Measurements from ENCODE around the gene KRT222. TPM values are rescaled to one million over a fixed set of nuclear protein-coding genes. Genes with fewer than 3 reads are reported as not detected.

KRT222 gene
- total RNA-seq, 4 donors from 2014 or later, result 0.95 to 1.8 (median 1.6) TPM; not detected in 1

DNA sequence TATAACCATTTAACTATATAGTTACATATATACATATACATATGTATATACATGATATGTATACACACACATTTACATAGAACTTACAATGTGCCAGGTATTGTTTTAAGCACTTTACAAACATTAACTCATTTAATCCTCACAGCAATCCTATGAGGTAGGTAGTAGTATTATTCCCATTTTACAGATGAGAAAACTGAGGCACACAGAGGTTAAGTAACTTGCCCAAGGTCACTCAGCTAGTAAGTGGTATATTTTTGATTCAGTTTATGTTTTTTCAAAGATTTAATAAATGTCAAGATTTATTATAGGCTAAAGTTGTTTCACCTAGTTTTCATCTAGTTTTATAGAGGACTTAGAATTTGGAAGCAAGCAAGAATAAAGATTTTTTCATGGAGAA, 6.6 kb downstream of the KRT222 start:
- H3K36me3 ChIP-seq, result no peaks in the 10 kb centered on the region
- H3K27ac ChIP-seq, result no peak overlapping the region
- no peak for DNase-seq
- TF ChIP-seq, protein P1, sequence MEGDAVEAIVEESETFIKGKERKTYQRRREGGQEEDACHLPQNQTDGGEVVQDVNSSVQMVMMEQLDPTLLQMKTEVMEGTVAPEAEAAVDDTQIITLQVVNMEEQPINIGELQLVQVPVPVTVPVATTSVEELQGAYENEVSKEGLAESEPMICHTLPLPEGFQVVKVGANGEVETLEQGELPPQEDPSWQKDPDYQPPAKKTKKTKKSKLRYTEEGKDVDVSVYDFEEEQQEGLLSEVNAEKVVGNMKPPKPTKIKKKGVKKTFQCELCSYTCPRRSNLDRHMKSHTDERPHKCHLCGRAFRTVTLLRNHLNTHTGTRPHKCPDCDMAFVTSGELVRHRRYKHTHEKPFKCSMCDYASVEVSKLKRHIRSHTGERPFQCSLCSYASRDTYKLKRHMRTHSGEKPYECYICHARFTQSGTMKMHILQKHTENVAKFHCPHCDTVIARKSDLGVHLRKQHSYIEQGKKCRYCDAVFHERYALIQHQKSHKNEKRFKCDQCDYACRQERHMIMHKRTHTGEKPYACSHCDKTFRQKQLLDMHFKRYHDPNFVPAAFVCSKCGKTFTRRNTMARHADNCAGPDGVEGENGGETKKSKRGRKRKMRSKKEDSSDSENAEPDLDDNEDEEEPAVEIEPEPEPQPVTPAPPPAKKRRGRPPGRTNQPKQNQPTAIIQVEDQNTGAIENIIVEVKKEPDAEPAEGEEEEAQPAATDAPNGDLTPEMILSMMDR (IDR thresholded peaks at IDR 0.05), result no peak
- TF ChIP-seq POLR2A (IDR thresholded peaks at IDR 0.05), result no peak
- no peak overlapping the region for H3K4me3 ChIP-seq
- no peaks in the 10 kb centered on the region for H3K9me3 ChIP-seq
- no peaks in the 10 kb centered on the region for H3K27me3 ChIP-seq
- H3K4me1 ChIP-seq, result no peaks in the 10 kb centered on the region

DNA sequence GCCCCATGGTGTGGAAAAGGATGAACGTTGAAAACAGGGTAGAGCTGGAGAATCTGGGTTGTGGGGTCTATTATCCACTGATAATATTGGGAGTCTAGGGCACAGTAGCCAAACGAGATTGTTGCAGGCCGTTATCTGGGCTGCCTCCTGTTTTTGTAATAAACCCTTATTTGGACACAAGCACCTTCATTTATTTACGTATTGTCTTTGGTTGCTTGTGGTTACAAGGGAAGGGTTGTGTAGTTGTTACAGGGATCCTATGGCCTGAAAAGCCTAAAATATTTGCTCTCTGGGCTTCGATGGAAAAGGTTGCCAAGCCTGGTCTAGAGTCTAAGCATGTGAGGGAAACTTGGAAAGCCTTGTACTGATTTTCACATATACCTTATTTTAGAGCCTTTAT, 13.0 kb downstream of the KRT222 start:
- TF ChIP-seq, protein P1 (IDR thresholded peaks at IDR 0.05), result no peak
- TF ChIP-seq POLR2A (IDR thresholded peaks at IDR 0.05), result no peak
- H3K9me3 ChIP-seq, result no peaks in the 10 kb centered on the region
- DNase-seq, result no peak

DNA sequence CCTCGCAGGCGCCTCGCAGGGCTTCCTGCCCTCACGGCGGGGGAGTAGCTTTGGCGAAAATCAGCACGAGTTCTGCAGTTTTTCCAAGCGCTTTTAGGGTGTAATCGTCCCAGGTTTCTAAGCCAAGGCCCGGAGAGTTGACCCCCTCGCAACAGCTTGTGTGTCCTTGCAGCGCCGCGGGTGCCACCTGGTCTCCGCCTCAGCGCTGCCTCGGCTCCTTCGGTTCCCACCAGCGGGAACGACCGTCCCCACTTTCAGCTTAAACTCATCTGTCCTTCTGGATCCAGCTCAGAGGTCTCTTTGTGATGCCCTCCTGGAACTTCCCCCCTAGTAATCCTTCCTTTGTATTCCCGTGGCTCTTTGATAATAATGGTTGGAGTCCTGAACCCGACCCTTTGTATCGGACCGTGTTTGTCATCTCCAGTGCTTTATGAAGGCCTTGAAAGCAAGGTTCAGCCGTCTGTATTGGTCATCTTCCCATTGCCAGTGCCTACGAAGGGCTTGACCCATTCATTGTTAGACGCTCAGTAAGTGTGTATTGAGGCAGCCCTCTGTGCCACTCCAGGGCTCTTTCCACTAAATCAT, 16.5 kb downstream of the KRT222 start:
- peaks cover 0 to 20% (median 0%) of the 10 kb centered on the region in 3 donors for H3K36me3 ChIP-seq
- H3K4me3 ChIP-seq, result peak overlapping the region; percentile 73 to 89 (median 83)
- TF ChIP-seq, protein P1 (IDR thresholded peaks at IDR 0.05), result no peak
- peak in 1 of 2 donors; percentile 1 for TF ChIP-seq POLR2A (IDR thresholded peaks at IDR 0.05)
- no peaks in the 10 kb centered on the region for H3K27me3 ChIP-seq
- peak overlapping the region; percentile 94 to 100 (median 96) for H3K27ac ChIP-seq
- no peaks in the 10 kb centered on the region for H3K9me3 ChIP-seq
- peak in 1 of 3 donors; percentile 51 for DNase-seq
- H3K4me1 ChIP-seq, result peaks cover 0 to 34% (median 5%) of the 10 kb centered on the region in 4 donors

More for the DNA sequence above, 13.0 kb downstream of the KRT222 start:
- peaks cover 0 to 9% (median under 1%) of the 10 kb centered on the region in 4 donors for H3K4me1 ChIP-seq
- H3K4me3 ChIP-seq, result no peak overlapping the region
- H3K27me3 ChIP-seq, result no peaks in the 10 kb centered on the region
- H3K27ac ChIP-seq, result no peak overlapping the region
- no peaks in the 10 kb centered on the region for H3K36me3 ChIP-seq

DNA sequence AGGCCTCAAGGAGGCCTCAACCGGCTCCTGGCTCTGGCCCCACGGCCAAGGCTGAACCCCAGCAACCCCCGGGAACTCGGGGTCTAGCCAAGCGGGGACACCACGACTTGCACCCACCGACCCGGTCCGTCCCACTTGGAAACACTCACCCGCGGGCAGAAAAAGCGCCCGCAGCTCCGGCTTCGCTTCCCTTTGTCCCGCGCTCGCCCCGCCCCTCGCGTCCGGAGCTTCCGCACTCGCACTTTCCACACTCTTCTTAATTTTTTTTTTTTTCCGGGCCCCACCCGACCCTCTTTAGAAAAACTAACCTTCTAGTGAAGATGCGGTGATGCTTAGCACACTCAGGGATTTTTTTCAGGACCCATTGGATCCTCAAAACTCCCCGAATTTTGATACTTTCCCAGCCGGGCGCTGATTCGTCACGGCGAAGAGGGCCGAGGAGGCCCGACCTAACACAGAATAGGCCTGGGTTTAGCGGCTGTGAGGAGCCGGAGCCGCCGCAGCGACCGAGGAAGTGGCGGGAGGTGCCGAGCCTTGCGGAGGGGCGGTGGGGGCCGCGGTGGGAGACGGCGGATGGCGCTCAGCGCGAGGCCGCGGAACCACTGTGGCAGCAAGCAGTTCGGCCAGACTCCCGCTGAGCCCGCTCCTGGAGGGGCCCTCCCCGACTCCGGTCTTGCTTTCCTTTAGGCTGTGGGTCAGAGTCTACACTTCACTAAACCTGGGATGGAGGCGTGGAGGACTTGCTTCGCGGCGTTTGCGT, 17.2 kb downstream of the KRT222 start, which contains the start of gene SMARCE1:
SMARCE1 (minus strand) TSS at position 195 of the 760 bp plus-strand sequence. CDS start 2,016 bp downstream, outside the sequence.
- Histone ChIP-seq H3K4me3 (peak within 1 kb of the TSS; percentile 73 to 89 (median 83)), H3K4me1 (peaks cover 0 to 34% (median 5%) of the 10 kb centered on the region in 4 donors), H3K9me3 (no peaks in the 10 kb centered on the region), H3K27ac (peak within 1 kb of the TSS; percentile 94 to 100 (median 96)), H3K36me3 (peaks cover 0 to 24% (median 0%) of the 10 kb centered on the region in 3 donors), H3K27me3 (no peaks in the 10 kb centered on the region)
- TF ChIP-seq POLR2A (IDR thresholded peaks at IDR 0.05), result peak; percentile 41 to 68
- TF ChIP-seq, protein P1 (IDR thresholded peaks at IDR 0.05), result no peak
- peak; percentile 64 to 88 (median 86) for DNase-seq

DNA sequence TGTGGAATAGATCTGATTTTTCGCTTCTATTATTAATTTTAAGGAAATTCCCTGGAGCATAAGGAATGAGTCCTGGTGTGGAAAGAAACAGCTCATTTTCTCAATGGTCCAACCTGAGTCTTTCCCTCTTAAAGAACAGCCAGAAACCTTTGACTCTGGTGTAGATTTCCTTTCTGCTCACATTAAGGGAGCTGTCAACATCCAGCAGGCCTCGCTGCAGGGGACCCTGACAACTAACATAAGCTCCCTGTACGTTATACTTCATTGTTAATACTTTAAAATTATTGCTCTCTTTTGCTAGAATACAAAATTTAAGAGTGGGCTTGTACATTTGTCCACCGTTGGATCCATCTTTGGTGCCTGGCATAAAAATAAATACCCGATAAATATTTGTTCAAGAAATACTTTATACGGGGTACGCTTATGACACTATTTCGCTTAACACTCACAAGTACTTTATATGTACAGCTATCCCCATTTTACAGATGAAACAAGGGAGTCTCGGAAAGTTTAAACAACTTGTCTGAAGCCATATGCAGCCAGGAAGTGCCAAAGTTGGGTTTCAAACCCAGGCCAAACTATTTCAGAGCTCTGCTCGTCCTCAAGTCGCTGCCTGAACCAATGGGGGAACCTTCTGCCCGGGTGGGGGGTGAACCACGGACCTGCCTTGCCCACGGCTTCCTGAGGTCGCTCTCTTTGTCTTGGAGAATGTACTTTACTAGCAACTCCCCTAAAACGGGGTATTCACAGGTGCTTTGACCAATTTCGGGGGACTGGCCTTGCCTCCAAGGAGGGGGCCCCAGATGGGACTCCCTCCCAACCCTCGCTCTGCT, 18.0 kb downstream of the KRT222 start:
- TF ChIP-seq POLR2A (IDR thresholded peaks at IDR 0.05), result no peak
- TF ChIP-seq, protein P1 (IDR thresholded peaks at IDR 0.05), result no peak
- peak in 1 of 3 donors; percentile 47 for DNase-seq
- Histone ChIP-seq H3K4me1 (peaks cover 0 to 34% (median 5%) of the 10 kb centered on the region in 4 donors), H3K36me3 (peaks cover 0 to 31% (median 0%) of the 10 kb centered on the region in 3 donors), H3K9me3 (no peaks in the 10 kb centered on the region), H3K27ac (peak overlapping the region; percentile 94 to 100 (median 96)), H3K4me3 (peak overlapping the region; percentile 73 to 89 (median 83)), H3K27me3 (no peaks in the 10 kb centered on the region)
